Thymus (tissue), 11 donors: ENCODE measurements around the gene DDX46. TPM values are rescaled to one million over a fixed set of nuclear protein-coding genes. Genes with fewer than 3 reads are reported as not detected.
"Not testable (repeated sequence)": the region's sequence is repeated elsewhere in the genome, so short reads cannot be mapped to it uniquely, and the experiment has no call there.

Experiments used
- DNase-seq, 9 donors: peaks; one replicate each; pipeline ENCODE4 v3.0.0-alpha.2; 2013; ENCODE audit warnings: low spot score in 9 of 9, low read depth in 6 of 9, missing footprints in 1 of 9
- H3K27ac ChIP-seq, 2 donors: one replicate each; pipeline ENCODE4 v1.5.1; 2013; ENCODE audit warnings: control low read depth in 1 of 2, low read depth in 1 of 2, low read length in 1 of 2, mild to moderate bottlenecking in 1 of 2, moderate library complexity in 1 of 2
- H3K27me3 ChIP-seq, 2 donors: one replicate each; pipeline ENCODE4 v1.5.1; 2013; ENCODE audit warnings: low read length in 1 of 2; ENCODE audit not compliant: control insufficient read depth in 2 of 2, insufficient read depth in 1 of 2
- H3K36me3 ChIP-seq, 2 donors: one replicate each; pipeline ENCODE4 v1.5.1; 2013; ENCODE audit warnings: low read length in 1 of 2, mild to moderate bottlenecking in 1 of 2, moderate library complexity in 1 of 2; ENCODE audit not compliant: control insufficient read depth in 2 of 2, insufficient read depth in 2 of 2
- H3K4me1 ChIP-seq, 2 donors: one replicate each; pipeline ENCODE4 v1.5.1; 2013; ENCODE audit warnings: low read length in 2 of 2; ENCODE audit not compliant: control insufficient read depth in 2 of 2, insufficient read depth in 2 of 2
- H3K4me3 ChIP-seq, 2 donors: one replicate each; pipeline ENCODE4 v1.5.1; 2013; ENCODE audit warnings: low read length in 2 of 2, control low read depth in 1 of 2, mild to moderate bottlenecking in 1 of 2
- H3K9me3 ChIP-seq, 2 donors: one replicate each; pipeline ENCODE4 v1.5.1; 2013; ENCODE audit warnings: low read length in 1 of 2, mild to moderate bottlenecking in 1 of 2; ENCODE audit not compliant: control insufficient read depth in 2 of 2, insufficient read depth in 1 of 2
- WGBS: extraction: QIAGEN DNeasy Blood & Tissue Kit; methylation state at CpG from one replicate; pipeline ENCODE4 v1.1.7; 2013; 5-methylcytosine and 5-hydroxymethylcytosine counted together
- polyA plus RNA-seq: library from polyadenylated mRNA; stranded (reverse); fragments of 200-250 nt; gene quantifications from one replicate; pipeline ENCODE4 v1.2.3, GENCODE V29; 2013
- total RNA-seq: library from RNA; stranded (reverse); fragments of 120-200 nt; gene quantifications from one replicate; pipeline ENCODE4 v1.2.4, GENCODE V29; 2013
- donor health status: healthy.

Gene DDX46
- total and polyA plus RNA-seq, 2 donors = 27.0 to 30.5 TPM

GRCh38 chr5:134738133-134738962 lies 20.2 kb upstream of the DDX46 start, which contains the start of gene CAMLG:
TSS of gene CAMLG (plus strand) at chr5:134738548. CDS start at chr5:134738621, 73 bp downstream.
- Histone ChIP-seq H3K27me3 (no peaks in the 10 kb centered on the region), H3K27ac (peak within 1 kb of the TSS; percentile 74 to 91), H3K4me3 (peak within 1 kb of the TSS; percentile 75 to 90), H3K9me3 (no peaks in the 10 kb centered on the region), H3K4me1 (peaks cover 0 to 13% of the 10 kb centered on the region in 2 donors), H3K36me3 (peaks cover 0 to 4% of the 10 kb centered on the region in 2 donors)
- under 1% methylated on average over 66 of the region's 66 CpGs for WGBS
- peak; percentile 91 to 99 (median 98) for DNase-seq

DNA sequence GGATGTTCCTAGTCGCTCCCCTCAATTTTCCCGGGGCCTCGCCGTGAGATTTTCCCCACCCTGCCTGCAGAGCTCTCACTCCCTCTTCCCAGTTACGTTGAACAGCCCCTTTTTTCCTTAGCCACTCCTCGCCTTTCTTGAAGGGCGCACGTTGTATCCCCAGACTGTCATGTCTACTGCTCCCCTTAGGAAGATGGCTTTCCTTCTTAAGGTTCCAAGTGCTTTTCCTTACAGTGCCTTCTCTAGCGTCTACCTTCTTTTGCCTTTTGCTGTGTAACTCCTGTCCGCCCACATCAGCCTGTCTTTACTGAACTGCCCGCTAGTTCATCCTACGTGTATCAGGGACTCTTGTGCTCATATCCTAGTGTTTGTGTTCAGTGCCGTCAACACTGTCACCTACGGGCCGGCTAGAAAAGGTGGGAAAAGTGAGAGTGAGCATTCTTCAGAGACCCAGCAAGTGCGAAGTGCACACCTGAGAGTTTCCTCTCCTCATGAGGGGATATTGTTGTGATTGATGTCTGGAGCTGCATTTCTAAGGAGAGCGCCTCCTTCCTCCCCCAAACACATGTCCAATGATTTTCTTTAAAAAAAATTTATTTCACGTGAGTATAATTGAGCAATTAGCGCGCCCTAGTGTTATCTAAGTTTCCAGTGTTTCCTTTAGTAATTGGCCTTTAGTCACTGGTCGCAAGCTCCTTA lies 19.5 kb upstream of the DDX46 start:
- H3K27me3 ChIP-seq = no peaks in the 10 kb centered on the region
- peak in 7 of 9 donors; percentile 9 to 55 (median 18) for DNase-seq
- 2% methylated on average over 21 of the region's 21 CpGs for WGBS
- H3K36me3 ChIP-seq = peaks cover 0 to 4% of the 10 kb centered on the region in 2 donors
- H3K4me1 ChIP-seq = peaks cover 0 to 13% of the 10 kb centered on the region in 2 donors
- H3K27ac ChIP-seq = peak overlapping the region in 1 of 2 donors; percentile 74
- no peaks in the 10 kb centered on the region for H3K9me3 ChIP-seq
- peak overlapping the region; percentile 75 to 90 for H3K4me3 ChIP-seq

DNA sequence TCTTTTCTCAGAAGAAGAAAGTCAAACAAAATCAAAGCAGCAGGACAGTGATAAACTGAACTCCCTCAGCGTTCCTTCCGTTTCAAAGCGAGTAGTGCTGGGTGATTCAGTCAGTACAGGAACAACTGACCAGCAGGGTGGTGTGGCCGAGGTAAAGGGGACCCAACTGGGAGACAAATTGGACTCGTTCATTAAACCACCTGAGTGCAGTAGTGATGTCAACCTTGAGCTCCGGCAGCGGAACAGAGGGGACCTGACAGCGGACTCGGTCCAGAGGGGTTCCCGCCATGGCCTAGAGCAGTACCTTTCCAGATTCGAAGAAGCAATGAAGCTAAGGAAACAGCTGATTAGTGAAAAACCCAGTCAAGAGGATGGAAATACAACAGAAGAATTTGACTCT lies 17.5 kb upstream of the DDX46 start:
- H3K4me1 ChIP-seq = peaks cover 0 to 13% of the 10 kb centered on the region in 2 donors
- no peak for DNase-seq

GRCh38 chr5:134742134-134742533 lies 16.4 kb upstream of the DDX46 start:
- WGBS = over 99% methylated on average over 2 of the region's 2 CpGs
- Histone ChIP-seq H3K27me3 (no peaks in the 10 kb centered on the region), H3K9me3 (no peaks in the 10 kb centered on the region), H3K4me3 (no peak overlapping the region), H3K4me1 (peaks cover 0 to 13% of the 10 kb centered on the region in 2 donors), H3K27ac (no peak overlapping the region), H3K36me3 (peaks cover 0 to 4% of the 10 kb centered on the region in 2 donors)
- DNase-seq = no peak

More for the DNA sequence above, 17.5 kb upstream of the DDX46 start:
- H3K9me3 ChIP-seq = no peaks in the 10 kb centered on the region
- no peak overlapping the region for H3K4me3 ChIP-seq
- WGBS = 97% methylated on average over 11 of the region's 11 CpGs
- no peak overlapping the region for H3K27ac ChIP-seq
- H3K27me3 ChIP-seq = no peaks in the 10 kb centered on the region
- peaks cover 0 to 4% of the 10 kb centered on the region in 2 donors for H3K36me3 ChIP-seq

DNA sequence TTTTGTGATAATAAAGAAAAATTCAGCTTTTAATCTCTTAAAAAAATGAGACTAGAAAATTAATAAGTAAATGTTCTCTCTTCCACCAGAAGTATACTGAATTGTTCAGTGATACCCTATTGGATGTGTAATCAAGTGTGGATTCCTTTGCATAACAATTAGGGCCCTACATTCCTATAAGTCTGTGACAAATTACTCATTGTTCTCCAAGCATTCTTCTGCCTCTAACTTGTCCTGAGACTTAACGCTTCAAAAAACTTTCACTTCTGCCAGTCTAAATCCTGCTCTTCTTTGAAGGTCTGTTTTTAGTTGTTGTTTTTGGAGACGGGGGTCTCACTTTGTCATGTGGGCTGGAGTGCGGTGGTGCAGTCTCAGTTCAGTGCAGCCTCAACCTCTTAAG lies 9.2 kb upstream of the DDX46 start:
- WGBS = 95% methylated on average over 3 of the region's 3 CpGs
- H3K36me3 ChIP-seq = peaks cover 3 to 12% of the 10 kb centered on the region in 2 donors

DNA sequence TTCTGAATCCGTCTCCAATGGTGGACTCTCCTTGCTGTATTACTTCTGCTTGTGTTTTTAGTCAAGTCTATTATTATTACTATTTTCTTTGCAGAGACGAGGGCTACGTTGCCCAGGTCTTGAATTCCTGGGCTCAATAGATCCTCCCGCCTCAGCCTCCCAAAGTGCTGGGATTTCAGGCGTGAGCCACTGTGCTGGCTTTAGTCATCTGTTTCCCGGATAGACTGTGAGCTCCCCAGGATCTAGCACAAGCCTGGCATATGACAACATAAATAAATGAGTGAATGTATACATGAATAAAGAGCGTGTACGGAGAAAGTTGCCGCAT lies 439 bp upstream of the DDX46 start:
- peaks cover 4 to 13% of the 10 kb centered on the region in 2 donors for H3K4me1 ChIP-seq
- 34% methylated on average over 9 of the region's 9 CpGs for WGBS
- H3K27ac ChIP-seq = no peak overlapping the region
- peaks cover 3 to 9% of the 10 kb centered on the region in 2 donors for H3K36me3 ChIP-seq
- H3K4me3 ChIP-seq = peak overlapping the region; percentile 76
- H3K9me3 ChIP-seq = no peaks in the 10 kb centered on the region
- DNase-seq = no peak
- no peaks in the 10 kb centered on the region for H3K27me3 ChIP-seq

More for the DNA sequence above, 9.2 kb upstream of the DDX46 start:
- Histone ChIP-seq H3K27me3 (no peaks in the 10 kb centered on the region), H3K4me3 (no peak overlapping the region), H3K4me1 (no peaks in the 10 kb centered on the region), H3K9me3 (no peaks in the 10 kb centered on the region), H3K27ac (no peak overlapping the region)
- no peak for DNase-seq

- WGBS = 97% methylated on average over 21 of the region's 21 CpGs
- not testable (repeated sequence) for DNase-seq, H3K4me3 ChIP-seq
These were observed 9.1 kb downstream of the DDX46 start for GRCh38 chr5:134767528-134768291.

DNA sequence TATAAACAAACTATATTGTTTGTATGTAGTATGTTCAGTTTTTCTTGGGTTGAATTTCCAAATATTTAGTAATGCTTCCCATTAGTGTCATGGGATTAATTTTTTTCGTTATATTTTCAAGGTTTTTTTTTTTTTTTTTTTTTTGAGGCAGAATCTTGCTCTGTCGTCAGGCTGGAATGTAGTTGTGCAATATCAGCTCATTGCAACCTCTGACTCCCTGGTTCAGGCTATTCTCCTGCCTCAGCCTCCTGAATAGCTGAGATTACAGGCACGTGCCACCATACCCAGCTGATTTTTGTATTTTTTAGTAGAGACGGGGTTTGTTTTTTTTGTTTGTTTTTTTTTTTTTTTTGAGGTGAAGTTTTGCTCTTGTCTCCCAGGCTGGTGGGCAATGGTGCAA lies 10.6 kb downstream of the DDX46 start:
- 97% methylated on average over 4 of the region's 4 CpGs for WGBS
- H3K27me3 ChIP-seq = no peaks in the 10 kb centered on the region
- DNase-seq = no peak
- H3K4me1 ChIP-seq = no peaks in the 10 kb centered on the region
- no peak overlapping the region for H3K27ac ChIP-seq
- H3K9me3 ChIP-seq = no peaks in the 10 kb centered on the region
- no peak overlapping the region for H3K4me3 ChIP-seq
- H3K36me3 ChIP-seq = peaks cover 46 to 86% of the 10 kb centered on the region in 2 donors

More at GRCh38 chr5:134767528-134768291, 9.1 kb downstream of the DDX46 start:
- H3K4me1 ChIP-seq, H3K27me3 ChIP-seq, H3K9me3 ChIP-seq, H3K27ac ChIP-seq: not testable (repeated sequence)
- H3K36me3 ChIP-seq = peaks cover 53 to 78% of the 10 kb centered on the region in 2 donors
